ENCODE data around the gene NUTF2.

Gene NUTF2

DNA sequence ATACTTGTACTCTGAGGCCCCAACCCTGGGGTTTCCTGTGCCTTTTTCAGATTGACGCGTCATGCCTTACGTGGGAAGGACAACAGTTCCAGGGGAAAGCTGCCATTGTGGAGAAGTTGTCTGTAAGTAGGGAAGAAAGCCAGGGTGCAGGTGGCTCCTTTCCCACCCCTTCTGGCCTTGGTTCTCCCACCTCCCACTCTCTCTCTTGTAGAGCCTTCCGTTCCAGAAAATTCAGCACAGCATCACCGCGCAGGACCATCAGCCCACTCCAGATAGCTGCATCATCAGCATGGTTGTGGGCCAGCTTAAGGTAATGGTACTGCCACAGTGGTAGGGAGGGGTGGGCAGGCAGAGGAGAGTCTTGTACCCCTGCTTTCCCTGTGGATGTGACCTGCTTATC, 21.6 kb downstream of the NUTF2 start:
- no peak for TF ChIP-seq GATA2 (IDR thresholded peaks at IDR 0.05; ENCODE audit: low read depth, low read length)
- no peak for TF ChIP-seq GATA3 (IDR thresholded peaks at IDR 0.05; ENCODE audit: low read depth, low read length)

DNA sequence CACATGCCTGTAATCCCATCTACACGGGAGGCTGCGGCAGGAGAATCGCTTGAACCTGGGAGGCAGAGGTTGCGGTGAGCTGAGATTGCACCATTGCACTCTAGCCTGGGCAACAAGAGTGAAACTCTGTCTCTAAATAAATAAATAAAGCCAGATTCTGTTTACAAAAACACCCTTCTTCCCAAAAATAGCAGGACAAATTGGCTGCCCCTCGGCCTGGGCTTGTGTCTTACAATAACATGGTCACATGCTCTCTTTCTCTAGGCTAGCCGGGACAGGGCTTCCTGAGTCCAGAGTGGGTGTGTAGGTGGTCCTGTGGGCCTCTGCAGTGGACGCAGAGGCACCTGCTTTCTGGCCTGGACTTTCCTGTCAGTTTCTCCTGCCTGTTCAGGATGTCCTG, 22.9 kb downstream of the NUTF2 start:
- TF ChIP-seq GATA2 (IDR thresholded peaks at IDR 0.05; ENCODE audit: low read depth, low read length) (no peak), GATA3 (IDR thresholded peaks at IDR 0.05; ENCODE audit: low read depth, low read length) (no peak)

DNA sequence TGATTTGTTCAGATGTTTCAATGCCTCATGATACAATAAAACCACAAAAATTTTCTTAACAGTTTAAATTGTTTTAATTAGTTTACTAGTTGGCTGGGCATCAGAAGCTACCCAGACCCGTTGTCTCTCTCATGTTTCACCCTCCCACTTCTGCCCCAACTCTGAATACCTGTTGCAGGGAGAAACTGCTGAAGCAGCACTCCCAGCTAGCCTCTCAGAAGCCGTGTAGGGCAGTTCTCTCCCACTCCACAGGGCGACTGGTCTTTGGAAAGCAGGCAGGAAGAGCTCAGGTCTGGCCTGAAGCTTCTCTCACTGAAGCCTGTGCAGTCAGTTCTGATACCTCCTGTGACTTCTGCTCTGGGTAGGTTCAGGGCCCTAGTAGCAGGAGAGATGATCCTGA, 24.5 kb downstream of the NUTF2 start:
- no peak for TF ChIP-seq GATA2 (IDR thresholded peaks at IDR 0.05; ENCODE audit: low read depth, low read length)

DNA sequence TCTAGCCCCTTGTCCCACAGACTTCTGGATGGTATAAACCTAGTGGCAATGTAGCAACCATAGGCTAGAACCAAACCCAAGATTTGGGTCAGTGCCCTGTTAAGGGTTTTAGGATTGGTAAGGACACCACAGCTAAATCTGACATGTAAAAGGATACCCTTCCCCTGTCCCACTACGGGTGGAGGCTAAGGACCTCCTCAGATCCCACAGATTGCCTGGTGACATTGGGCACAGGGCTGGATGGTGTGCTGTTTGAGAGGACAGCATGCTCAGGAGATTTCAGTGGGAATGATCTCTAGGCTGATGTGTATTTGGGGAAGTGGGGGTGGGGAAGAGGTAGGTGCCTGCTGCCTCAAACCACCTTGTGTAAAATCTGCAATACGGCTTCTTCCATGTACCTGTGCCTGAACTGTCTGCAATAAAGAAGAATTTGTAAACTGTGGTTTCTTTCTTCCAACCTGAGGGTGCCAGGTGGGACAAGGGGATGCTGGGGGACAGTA, 25.4 kb downstream of the NUTF2 start:
- TF ChIP-seq GATA2 (IDR thresholded peaks at IDR 0.05; ENCODE audit: low read depth, low read length), result no peak
- TF ChIP-seq GATA3 (IDR thresholded peaks at IDR 0.05; ENCODE audit: low read depth, low read length), result no peak

DNA sequence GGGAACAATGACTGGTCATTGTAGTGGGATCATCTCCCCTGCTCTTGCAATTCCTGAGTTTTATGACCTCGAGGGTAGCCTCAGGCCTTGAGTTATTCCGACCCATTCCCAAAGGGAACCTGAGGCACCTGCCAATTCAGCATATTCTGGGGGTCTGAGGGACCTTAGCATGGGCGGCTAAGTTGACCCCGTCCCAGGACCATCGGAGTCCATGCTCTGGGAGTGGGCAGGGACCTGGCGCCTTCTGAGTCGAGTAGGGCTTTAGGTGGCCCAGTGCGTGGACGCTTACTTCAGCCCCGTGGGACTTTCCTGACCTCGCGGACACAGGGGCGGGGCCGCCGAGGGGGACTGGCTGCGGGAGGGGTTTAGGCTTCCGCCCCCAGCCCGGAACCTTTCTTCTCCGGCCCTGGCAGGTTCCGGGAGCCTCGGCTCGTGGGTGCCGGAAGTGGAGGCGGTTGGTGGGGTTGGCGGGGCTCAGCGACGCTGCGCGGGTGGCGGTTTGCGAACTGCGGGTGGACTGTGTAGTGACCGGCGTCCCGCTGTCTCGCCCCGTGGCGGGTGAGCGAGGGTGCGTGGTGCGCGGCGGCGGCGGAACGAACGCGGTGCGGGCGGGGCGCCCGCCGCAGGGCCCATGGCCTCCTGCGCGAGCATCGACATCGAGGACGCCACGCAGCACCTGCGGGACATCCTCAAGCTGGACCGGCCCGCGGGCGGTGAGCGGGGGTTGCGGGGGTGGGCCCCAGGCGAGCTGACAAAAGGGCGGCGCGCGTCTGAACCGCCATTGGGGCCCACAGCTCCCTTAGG, 26.1 kb downstream of the NUTF2 start, which contains the start of gene EDC4:
EDC4 (plus strand) TSS at position 422 of the 804 bp plus-strand sequence; CDS start at position 632, 210 bp downstream.
- TF ChIP-seq GATA2 (IDR thresholded peaks at IDR 0.05; ENCODE audit: low read depth, low read length), result no peak

DNA sequence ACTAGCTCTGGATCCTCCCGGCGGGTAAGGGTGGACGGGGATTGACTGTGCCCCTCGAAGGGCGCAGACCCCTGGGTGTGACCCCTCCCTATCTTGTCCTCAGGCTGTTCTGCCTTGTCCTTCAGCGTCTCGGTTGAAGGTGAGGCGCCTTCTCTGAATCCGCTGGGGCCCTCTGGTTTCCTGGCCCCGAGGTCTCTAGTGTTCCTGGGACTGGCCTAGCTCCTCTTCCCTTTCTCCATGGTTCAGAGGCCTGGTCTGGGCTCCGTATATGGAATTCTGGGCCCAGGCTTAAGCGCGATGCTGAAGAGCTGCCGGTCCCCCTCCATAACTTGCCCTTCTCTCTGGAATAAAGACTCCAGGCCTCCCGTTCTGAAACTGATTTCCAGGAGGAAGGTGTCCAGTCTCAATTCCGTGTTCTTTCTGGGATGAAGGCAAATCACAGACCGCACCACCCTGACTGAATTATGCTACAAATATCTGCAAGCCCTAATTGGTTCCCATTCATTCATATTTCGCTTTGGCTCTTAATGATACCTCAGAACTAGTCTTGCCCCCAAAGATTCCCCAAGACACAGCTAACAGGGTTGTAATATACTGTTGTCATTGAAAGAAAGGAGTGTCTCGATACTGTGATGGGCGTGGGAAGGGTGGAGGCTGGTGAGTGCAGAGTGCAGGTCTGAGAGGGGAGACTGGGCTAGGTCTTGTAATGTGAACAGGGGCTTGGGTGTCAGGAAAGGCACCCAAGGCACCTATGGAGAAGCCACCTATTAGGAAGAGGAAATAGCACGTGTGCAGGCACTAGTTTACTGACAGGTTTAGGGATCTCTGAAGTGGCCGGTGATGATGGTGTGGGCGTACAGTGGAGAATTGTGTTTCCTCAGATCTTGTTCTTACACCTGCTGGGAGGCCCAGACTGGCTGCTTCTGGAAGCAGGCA, 27.0 kb downstream of the NUTF2 start:
- TF ChIP-seq GATA3 (IDR thresholded peaks at IDR 0.05; ENCODE audit: low read depth, low read length), result no peak

DNA sequence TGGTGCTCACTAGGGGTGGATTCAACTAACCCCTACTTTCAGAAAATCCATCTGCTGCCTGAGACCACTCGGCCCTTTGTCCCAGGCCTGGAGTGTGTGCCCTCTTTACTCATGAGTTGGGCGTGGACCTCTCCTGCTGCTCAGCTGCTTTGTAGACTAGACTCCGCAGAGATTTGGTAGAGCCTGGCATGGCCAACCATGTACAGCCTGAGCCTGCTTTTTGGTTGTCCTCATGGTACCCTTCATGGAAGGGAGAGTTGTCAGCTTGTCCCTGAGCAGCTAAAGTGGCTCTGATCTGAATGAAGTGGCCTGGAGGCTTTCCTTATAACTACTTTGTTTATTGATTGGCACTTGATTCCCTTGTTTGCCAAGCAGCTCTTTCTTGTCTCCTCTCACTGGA, 27.6 kb downstream of the NUTF2 start:
- no peak for TF ChIP-seq GATA2 (IDR thresholded peaks at IDR 0.05; ENCODE audit: low read depth, low read length)
- TF ChIP-seq GATA3 (IDR thresholded peaks at IDR 0.05; ENCODE audit: low read depth, low read length), result no peak

DNA sequence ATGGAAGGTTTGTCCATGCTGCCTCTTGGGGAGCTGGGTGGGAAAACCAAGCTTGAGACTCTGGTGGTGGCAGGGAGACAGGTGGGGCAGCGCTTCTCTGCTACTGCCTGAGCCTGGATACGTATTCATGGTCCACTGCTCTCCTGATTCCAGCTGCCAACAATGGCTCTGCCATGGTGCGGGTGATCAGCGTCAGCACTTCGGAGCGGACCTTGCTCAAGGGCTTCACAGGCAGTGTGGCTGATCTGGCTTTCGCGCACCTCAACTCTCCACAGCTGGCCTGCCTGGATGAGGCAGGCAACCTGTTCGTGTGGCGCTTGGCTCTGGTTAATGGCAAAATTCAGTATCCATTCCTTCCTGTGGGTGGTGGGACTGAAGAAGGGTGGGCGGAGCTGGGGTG, 30.3 kb downstream of the NUTF2 start:
- TF ChIP-seq GATA2 (IDR thresholded peaks at IDR 0.05; ENCODE audit: low read depth, low read length), result no peak
- TF ChIP-seq GATA3 (IDR thresholded peaks at IDR 0.05; ENCODE audit: low read depth, low read length), result no peak

DNA sequence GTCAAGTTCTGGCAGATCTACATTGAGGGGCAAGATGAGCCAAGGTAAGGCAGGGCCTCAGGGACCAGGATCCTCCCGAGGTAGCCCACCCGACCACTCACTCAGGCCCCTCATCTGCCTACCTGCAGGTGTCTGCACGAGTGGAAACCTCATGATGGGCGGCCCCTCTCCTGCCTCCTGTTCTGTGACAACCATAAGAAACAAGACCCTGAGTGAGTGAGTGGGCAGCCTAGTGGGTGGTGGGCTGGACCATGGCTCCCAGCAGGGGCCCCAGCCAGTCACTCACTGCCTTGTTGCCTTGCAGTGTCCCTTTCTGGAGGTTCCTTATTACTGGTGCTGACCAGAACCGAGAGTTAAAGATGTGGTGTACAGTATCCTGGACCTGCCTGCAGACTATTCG, 31.5 kb downstream of the NUTF2 start:
- TF ChIP-seq GATA2 (IDR thresholded peaks at IDR 0.05; ENCODE audit: low read depth, low read length) (no peak), GATA3 (IDR thresholded peaks at IDR 0.05; ENCODE audit: low read depth, low read length) (no peak)

DNA sequence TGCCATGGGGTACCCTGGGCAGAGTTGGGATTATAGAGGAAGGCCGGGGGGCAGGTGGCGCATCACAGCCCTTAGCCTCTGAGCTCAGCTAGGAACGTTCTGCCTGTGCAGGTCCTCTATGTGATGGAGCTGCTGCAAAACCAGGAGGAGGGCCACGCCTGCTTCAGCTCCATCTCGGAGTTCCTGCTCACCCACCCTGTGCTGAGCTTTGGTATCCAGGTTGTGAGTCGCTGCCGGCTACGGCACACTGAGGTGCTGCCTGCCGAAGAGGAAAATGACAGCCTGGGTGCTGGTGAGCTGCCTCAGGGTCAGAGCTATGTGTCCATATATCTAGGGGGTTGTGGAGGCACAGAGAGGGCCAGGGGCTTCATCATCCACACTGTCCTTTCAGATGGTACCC, 32.1 kb downstream of the NUTF2 start:
- TF ChIP-seq GATA3 (IDR thresholded peaks at IDR 0.05; ENCODE audit: low read depth, low read length) (no peak), GATA2 (IDR thresholded peaks at IDR 0.05; ENCODE audit: low read depth, low read length) (no peak)

DNA sequence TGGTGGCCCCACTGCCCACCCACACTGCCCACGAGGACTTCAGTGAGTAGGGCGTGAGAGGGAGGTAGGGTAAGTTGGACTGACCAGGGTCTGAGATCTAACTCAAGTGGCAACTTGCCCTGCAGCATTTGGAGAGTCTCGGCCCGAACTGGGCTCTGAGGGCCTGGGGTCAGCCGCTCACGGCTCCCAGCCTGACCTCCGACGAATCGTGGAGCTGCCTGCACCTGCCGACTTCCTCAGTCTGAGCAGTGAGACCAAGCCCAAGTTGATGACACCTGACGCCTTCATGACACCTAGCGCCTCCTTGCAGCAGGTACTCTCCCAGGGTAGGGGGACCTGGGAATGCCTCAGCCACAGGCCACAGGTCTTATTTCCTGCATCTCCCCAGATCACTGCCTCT, 32.7 kb downstream of the NUTF2 start:
- TF ChIP-seq GATA3 (IDR thresholded peaks at IDR 0.05; ENCODE audit: low read depth, low read length), result no peak
- no peak for TF ChIP-seq GATA2 (IDR thresholded peaks at IDR 0.05; ENCODE audit: low read depth, low read length)

DNA sequence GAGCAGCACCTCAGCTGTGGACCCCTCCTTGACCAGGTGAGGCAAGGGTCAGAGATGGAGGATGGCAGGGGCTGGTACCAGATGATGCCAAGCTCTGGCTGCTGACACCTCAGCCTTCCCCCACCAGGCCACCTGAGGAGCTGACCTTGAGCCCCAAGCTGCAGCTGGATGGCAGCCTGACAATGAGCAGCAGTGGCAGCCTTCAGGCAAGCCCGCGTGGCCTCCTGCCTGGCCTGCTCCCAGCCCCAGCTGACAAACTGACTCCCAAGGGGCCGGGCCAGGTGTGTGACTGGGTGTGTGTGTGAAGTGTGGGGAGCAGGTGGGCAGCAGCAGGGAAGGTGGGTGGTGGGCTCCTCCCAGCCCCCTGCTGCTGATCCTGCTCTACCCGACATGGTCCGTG, 33.2 kb downstream of the NUTF2 start:
- no peak for TF ChIP-seq GATA2 (IDR thresholded peaks at IDR 0.05; ENCODE audit: low read depth, low read length)
- no peak for TF ChIP-seq GATA3 (IDR thresholded peaks at IDR 0.05; ENCODE audit: low read depth, low read length)

DNA sequence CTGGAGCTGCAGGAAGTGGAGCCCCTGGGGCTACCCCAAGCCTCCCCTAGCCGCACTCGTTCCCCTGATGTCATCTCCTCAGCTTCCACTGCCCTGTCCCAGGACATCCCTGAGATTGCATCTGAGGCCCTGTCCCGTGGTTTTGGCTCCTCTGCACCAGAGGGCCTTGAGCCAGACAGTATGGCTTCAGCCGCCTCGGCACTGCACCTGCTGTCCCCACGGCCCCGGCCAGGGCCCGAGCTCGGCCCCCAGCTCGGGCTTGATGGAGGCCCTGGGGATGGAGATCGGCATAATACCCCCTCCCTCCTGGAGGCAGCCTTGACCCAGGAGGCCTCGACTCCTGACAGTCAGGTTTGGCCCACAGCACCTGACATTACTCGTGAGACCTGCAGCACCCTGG, 33.9 kb downstream of the NUTF2 start:
- no peak for TF ChIP-seq GATA3 (IDR thresholded peaks at IDR 0.05; ENCODE audit: low read depth, low read length)
- no peak for TF ChIP-seq GATA2 (IDR thresholded peaks at IDR 0.05; ENCODE audit: low read depth, low read length)

DNA sequence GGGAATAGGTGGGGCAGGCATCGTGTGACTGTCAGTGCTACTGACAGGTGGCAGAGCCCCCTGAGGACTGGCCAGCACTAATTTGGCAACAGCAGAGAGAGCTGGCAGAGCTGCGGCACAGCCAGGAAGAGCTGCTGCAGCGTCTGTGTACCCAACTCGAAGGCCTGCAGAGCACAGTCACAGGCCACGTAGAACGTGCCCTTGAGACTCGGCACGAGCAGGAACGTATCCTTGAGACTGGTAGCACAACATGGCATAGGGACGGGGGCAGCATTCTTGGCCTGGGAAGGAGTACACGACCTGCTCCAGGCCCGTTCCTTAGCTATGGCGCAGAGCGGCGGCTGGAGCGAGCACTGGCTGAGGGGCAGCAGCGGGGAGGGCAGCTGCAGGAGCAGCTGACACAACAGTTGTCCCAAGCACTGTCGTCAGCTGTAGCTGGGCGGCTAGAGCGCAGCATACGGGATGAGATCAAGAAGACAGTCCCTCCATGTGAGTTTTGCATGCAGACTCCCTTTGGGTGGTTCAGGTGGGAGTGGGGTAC, 35.0 kb downstream of the NUTF2 start:
- no peak for TF ChIP-seq GATA3 (IDR thresholded peaks at IDR 0.05; ENCODE audit: low read depth, low read length)
- TF ChIP-seq GATA2 (IDR thresholded peaks at IDR 0.05; ENCODE audit: low read depth, low read length), result no peak
